GM21367 (cell line): Measurements from ENCODE around the gene PPT1.
"Not testable (repeated sequence)": the region's sequence is repeated elsewhere in the genome, so short reads cannot be mapped to it uniquely, and the experiment has no call there.

Experiments used
- ATAC-seq: cut with Tn5 transposase; IDR thresholded peaks from one replicate; pipeline ENCODE4 v1.9.1; 2021; ENCODE audit not compliant: unreplicated experiment

PPT1 gene

GRCh38 chr1:40092706-40093639 lies 4.1 kb downstream of the PPT1 start:
- ATAC-seq = no peak

DNA sequence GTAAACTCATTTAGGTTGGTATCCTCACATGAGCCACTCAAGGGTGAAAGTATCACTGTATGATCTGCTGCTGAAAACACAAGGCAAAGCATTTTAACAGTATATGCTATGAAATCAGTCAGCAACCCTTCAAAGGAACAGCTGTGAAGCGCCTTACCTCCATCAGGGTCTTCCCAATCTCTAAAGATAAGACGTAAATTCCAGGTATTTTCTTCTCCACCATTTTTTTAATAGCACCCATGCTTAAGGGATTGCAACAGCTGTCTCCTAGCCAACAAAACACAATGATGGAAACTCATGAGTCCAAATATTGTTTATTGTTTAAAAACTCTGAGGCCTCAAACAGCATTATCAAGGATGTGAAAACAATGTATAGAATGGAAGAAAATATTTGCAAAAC lies 4.8 kb downstream of the PPT1 start:
- ATAC-seq = no peak

GRCh38 chr1:40090652-40091355 lies 6.2 kb downstream of the PPT1 start:
- no peak for ATAC-seq

- ATAC-seq = not testable (repeated sequence)
Observed at GRCh38 chr1:40084750-40085149, 12.3 kb downstream of the PPT1 start.

GRCh38 chr1:40081871-40082270 lies 15.2 kb downstream of the PPT1 start:
- ATAC-seq = no peak

- ATAC-seq = no peak
Observed at GRCh38 chr1:40079774-40080400, 17.2 kb downstream of the PPT1 start.

DNA sequence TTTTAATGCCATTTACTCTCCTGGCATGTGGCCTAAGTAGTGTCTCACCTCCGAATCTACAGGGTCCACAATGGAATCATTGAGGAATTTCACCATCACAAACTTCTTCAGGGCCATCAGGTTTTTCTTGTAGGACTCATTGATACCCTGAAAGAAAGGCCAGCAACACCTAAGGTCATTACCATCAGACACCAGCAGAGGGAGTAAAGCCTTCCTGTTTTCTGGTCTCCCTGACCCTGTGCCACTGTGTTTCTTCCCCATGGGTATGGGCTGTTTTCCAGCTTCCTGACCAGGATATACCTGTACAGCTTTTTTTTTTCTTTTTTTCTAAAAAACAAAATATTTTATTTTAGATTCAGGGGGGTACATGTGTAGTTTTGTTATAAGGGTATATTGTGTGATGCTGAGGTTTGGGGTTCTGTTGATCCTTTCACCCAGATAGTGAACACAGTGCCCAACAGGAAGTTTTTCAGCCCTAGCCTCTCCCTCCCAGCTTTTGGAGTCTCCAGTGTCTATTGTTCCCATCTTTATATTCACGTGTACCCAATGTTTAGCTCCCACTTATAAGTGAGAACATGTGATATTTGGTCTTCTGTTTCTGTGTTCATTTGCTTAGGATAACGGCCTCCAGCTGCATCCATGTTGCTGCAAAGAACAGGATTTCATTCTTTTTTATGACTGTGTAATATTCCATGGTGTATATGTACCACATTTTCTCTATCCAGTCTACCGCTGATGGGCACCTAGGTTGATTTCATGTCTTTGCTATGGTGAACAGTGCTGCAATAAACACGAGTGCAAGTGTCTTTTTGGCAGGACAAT lies 18.3 kb downstream of the PPT1 start:
- ATAC-seq = no peak

DNA sequence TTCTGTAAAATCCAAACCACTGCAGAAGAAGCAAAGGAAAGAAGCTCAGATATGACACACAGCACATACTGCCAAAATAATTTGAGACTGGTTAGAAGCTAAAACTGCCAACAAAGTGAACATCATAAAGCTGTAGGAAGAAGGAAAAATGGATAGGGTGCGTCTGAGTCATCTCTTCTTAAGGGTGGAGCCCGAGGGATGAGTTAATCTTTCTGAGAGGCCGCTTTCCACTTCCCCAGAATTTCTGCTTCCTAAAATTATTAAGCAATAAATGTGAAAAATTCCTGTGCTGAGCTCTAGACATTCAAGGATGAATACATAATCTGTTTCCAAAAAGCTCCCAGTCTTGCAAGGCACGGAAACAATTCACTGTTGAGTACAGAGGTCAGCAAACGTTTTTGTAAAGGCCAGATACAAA lies 20.1 kb downstream of the PPT1 start:
- no peak for ATAC-seq

DNA sequence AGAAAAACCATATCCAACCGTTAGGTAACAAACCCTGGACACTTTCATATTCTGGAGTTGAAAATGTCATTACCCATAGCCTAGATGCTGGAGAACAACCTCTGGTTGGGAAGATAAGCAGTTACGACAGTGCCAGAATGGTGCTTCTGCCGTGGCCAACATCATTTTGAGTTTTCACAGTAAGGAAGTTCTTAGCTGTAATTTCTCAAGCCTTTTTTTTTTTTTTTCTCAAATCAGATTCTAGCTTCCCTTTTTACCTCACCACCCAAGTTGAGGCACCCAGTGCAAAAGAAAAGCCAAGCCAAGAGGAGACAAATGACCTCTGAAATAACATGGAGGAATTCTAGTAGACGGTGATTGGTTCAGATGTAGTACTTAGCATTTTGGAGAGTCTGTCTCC lies 21.8 kb downstream of the PPT1 start:
- no peak for ATAC-seq

DNA sequence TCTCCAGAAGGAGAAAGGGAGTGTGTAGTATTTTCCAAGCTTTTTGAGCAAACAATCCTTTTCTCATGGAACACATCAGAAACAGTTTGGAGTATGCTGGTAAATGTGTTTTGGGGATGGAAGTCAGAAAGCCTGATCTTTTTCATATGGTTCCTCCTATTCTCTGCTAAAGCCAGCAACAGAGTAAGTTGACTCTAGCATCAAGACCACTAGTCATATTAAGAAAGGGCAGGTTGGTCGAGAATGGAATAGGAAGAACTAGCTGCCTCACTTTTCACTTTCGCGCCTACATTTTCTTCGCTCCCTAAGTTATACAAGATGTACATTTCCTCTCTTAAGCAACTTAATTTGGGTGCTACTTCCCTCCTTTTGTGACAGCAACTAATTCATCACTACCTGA lies 24.0 kb downstream of the PPT1 start:
- ATAC-seq = no peak

- no peak for ATAC-seq
Observed at GRCh38 chr1:40072142-40072541, 24.9 kb downstream of the PPT1 start.

DNA sequence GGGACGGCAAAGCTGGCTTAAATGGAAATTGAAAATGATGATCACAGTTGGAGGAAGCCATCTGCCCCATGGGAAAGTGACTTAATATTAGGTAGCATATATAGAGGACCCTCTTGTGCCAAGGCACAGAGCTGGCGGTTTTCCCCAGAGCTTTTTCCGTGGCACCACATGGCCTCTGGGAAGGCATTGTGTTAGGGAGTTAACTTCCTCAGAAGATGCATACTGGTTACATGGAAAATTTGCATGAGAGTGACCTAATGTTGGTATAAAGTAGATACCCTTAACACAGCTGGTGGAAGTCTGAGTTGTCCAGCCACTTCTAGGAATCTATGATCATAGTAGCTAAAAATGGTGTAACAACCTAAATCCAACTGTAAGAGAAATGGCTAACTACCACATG lies 29.2 kb downstream of the PPT1 start:
- no peak for ATAC-seq

DNA sequence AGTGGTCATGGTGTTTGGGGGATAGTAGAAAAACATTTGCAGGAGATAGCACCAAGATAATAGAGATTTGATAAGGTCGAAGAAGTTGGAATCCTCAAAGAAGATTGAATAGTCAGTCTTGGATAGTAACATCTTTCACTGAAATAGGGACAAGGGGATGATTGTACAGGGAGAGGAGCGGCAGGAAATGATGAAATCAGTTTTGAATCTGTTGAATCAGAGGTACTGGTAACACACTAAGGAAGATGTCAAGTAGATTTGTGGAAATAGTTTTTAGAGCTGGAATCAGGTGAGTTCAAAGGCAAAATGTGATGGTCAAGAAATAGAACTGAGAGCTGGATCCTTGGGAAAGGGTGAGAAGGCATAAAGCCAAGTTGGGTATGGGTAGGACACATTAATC lies 30.0 kb downstream of the PPT1 start:
- ATAC-seq = no peak

- ATAC-seq = peak; percentile 54
Observed at GRCh38 chr1:40064797-40065499, 32.1 kb downstream of the PPT1 start.

GRCh38 chr1:40059960-40060750 lies 36.9 kb downstream of the PPT1 start:
- no peak for ATAC-seq

GRCh38 chr1:40059338-40059959 lies 37.6 kb downstream of the PPT1 start:
- no peak for ATAC-seq

DNA sequence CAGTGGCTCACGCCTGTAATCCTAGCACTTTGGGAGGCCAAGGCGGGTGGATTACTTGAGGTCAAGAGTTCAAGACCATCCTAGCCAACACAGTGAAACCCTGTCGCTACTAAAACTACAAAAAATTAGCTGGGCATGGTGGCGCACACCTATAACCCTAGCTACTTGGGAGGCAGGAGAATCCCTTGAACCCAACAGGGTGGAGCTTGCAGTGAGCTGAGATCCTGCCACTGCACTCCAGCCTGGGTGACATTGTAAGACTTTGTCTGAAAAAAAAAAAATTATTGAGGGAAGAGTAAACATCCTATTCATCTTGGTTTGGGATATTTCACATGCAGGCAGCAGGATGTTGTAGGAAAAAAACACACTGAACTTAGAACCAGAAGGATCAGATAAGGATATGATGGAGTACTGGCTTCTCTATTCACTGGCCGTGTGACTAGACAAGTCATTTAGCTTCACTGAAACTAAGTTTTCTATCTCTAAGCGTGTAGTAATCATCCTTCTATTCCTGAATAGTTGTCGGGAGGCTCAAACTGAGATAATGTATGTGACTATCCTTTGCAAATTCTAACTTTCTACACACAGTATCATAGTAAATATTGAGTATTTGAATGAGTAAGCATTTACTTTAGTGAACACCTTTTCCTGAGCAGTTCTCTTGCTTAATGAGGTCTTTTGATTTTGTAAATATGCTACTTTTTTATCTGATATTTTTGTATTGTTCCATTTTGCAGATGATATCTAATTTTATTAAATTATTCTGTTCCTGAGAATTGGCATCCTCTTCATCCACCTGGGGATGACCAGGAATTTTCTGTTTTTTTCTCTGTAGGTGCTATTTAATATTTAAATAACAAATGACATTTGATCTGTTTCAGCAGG lies 38.4 kb downstream of the PPT1 start:
- no peak for ATAC-seq

DNA sequence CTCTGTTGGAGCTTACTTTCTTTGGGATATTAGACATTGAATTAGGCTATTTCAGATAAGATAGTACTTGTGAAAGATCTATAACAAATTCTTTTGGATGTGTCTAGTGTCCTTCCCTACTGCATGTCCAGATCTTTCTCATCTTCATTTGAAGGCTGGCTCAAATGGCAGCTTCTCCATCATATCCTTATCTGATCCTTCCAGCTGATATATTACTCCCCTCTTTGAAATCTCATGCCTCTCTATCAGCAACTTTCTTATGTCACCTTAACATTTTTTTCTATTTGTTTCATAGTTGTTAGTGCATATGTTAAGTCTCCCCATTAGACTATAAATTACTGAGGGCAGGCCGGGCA lies 39.0 kb downstream of the PPT1 start:
- ATAC-seq = no peak
